Measurements from ENCODE around the gene DNM1L.

GRCh38 chr12:32662665-32663064 lies 16.4 kb upstream of the DNM1L start:
- no peak for TF ChIP-seq CTCF (IDR thresholded peaks at IDR 0.05)
- TF ChIP-seq POLR2A (IDR thresholded peaks at IDR 0.05; ENCODE audit: low read depth), result no peak
- TF ChIP-seq POLR2AphosphoS5 (IDR thresholded peaks at IDR 0.05), result no peak
- no peak for TF ChIP-seq EP300 (IDR thresholded peaks at IDR 0.05)

All from esophagus muscularis mucosa (tissue), 4 donors.